ENCODE measurements around the gene SHOC1. TPM values are rescaled to one million over a fixed set of nuclear protein-coding genes. Genes with fewer than 3 reads are reported as not detected.
"Not testable (repeated sequence)": the region's sequence is repeated elsewhere in the genome, so short reads cannot be mapped to it uniquely, and the experiment has no call there.

Gene SHOC1
- total and polyA plus RNA-seq, 5 donors: not detected

- no peak overlapping the region for H3K4me3 ChIP-seq (ENCODE audit: low read length)
- no peaks in the 10 kb centered on the region for H3K4me1 ChIP-seq (ENCODE audit: control insufficient read depth, insufficient read depth, low read length)
- intact Hi-C loops (cut with DNase I): no loop called here
- H3K27ac ChIP-seq (ENCODE audit: low read length): no peak overlapping the region
- DNase-seq (no peak), ATAC-seq (no peak)
- WGBS: 93% methylated on average over 2 of the region's 2 CpGs
- no peaks in the 10 kb centered on the region for H3K27me3 ChIP-seq (ENCODE audit: control insufficient read depth, insufficient read depth)
- no peaks in the 10 kb centered on the region for H3K9me3 ChIP-seq (ENCODE audit: control insufficient read depth, low read length)
Observed at GRCh38 chr9:111805262-111805661, 10.5 kb upstream of the SHOC1 start.

GRCh38 chr9:111804636-111805035 is 9.9 kb upstream of the SHOC1 start:
- Histone ChIP-seq H3K27me3 (ENCODE audit: control insufficient read depth, insufficient read depth) (no peaks in the 10 kb centered on the region), H3K4me1 (ENCODE audit: control insufficient read depth, insufficient read depth, low read length) (no peaks in the 10 kb centered on the region), H3K4me3 (ENCODE audit: low read length) (no peak overlapping the region), H3K9me3 (ENCODE audit: control insufficient read depth, low read length) (no peaks in the 10 kb centered on the region), H3K27ac (ENCODE audit: low read length) (no peak overlapping the region)
- WGBS: 85% methylated on average over 2 of the region's 2 CpGs
- intact Hi-C loops (cut with DNase I): no loop called here
- ATAC-seq (no peak), DNase-seq (no peak)

- DNase-seq: no peak
- ATAC-seq: no peak
- H3K4me3 ChIP-seq (ENCODE audit: low read length): no peak overlapping the region
- no peaks in the 10 kb centered on the region for H3K27me3 ChIP-seq (ENCODE audit: control insufficient read depth, insufficient read depth)
- H3K4me1 ChIP-seq (ENCODE audit: control insufficient read depth, insufficient read depth, low read length): no peaks in the 10 kb centered on the region
- no peak overlapping the region for H3K27ac ChIP-seq (ENCODE audit: low read length)
- no peaks in the 10 kb centered on the region for H3K9me3 ChIP-seq (ENCODE audit: control insufficient read depth, low read length)
- WGBS: 73% methylated on average over 3 of the region's 3 CpGs
- intact Hi-C loops (cut with DNase I): no loop called here
Observed at GRCh38 chr9:111803924-111804323, 9.2 kb upstream of the SHOC1 start.

- DNase-seq (no peak), ATAC-seq (no peak)
- no peak overlapping the region for H3K4me3 ChIP-seq (ENCODE audit: low read length)
- no peaks in the 10 kb centered on the region for H3K4me1 ChIP-seq (ENCODE audit: control insufficient read depth, insufficient read depth, low read length)
- H3K9me3 ChIP-seq (ENCODE audit: control insufficient read depth, low read length): no peaks in the 10 kb centered on the region
- H3K27me3 ChIP-seq (ENCODE audit: control insufficient read depth, insufficient read depth): no peaks in the 10 kb centered on the region
- WGBS: 90% methylated on average over 1 of the region's 1 CpG
- intact Hi-C loops (cut with DNase I): no loop called here
- H3K27ac ChIP-seq (ENCODE audit: low read length): no peak overlapping the region
Observed at GRCh38 chr9:111799915-111800526, 5.3 kb upstream of the SHOC1 start.

- H3K9me3 ChIP-seq (ENCODE audit: control insufficient read depth, low read length): no peaks in the 10 kb centered on the region
- no peak overlapping the region for H3K27ac ChIP-seq (ENCODE audit: low read length)
- intact Hi-C loops (cut with DNase I): no loop called here
- H3K4me1 ChIP-seq (ENCODE audit: control insufficient read depth, insufficient read depth, low read length): no peaks in the 10 kb centered on the region
- DNase-seq (no peak), ATAC-seq (no peak)
- H3K27me3 ChIP-seq (ENCODE audit: control insufficient read depth, insufficient read depth): no peaks in the 10 kb centered on the region
- H3K4me3 ChIP-seq (ENCODE audit: low read length): no peak overlapping the region
Observed at GRCh38 chr9:111799506-111799905, 4.8 kb upstream of the SHOC1 start.

- intact Hi-C loops (cut with DNase I): no loop called here
- H3K9me3 ChIP-seq (ENCODE audit: control insufficient read depth, low read length): no peaks in the 10 kb centered on the region
- DNase-seq (no peak), ATAC-seq (no peak)
- no peaks in the 10 kb centered on the region for H3K4me1 ChIP-seq (ENCODE audit: control insufficient read depth, insufficient read depth, low read length)
- no peaks in the 10 kb centered on the region for H3K27me3 ChIP-seq (ENCODE audit: control insufficient read depth, insufficient read depth)
- no peak overlapping the region for H3K27ac ChIP-seq (ENCODE audit: low read length)
- H3K4me3 ChIP-seq (ENCODE audit: low read length): no peak overlapping the region
Observed at GRCh38 chr9:111798786-111799185, 4.0 kb upstream of the SHOC1 start.

- no peak for DNase-seq
- 94% methylated on average over 2 of the region's 2 CpGs for WGBS
- Histone ChIP-seq H3K4me3 (ENCODE audit: low read length) (no peak overlapping the region), H3K27me3 (ENCODE audit: control insufficient read depth, insufficient read depth) (no peaks in the 10 kb centered on the region), H3K9me3 (ENCODE audit: control insufficient read depth, low read length) (no peaks in the 10 kb centered on the region), H3K4me1 (ENCODE audit: control insufficient read depth, insufficient read depth, low read length) (no peaks in the 10 kb centered on the region), H3K27ac (ENCODE audit: low read length) (no peak overlapping the region)
- ATAC-seq: no peak
- intact Hi-C loops (cut with DNase I): no loop called here
Observed at GRCh38 chr9:111795557-111795839, 761 bp upstream of the SHOC1 start.

- H3K4me1 ChIP-seq (ENCODE audit: control insufficient read depth, insufficient read depth, low read length); DNase-seq; H3K4me3 ChIP-seq (ENCODE audit: low read length); intact Hi-C loops (cut with DNase I); H3K27ac ChIP-seq (ENCODE audit: low read length); H3K9me3 ChIP-seq (ENCODE audit: control insufficient read depth, low read length); ATAC-seq; H3K27me3 ChIP-seq (ENCODE audit: control insufficient read depth, insufficient read depth): not testable (repeated sequence)
- 93% methylated on average over 1 of the region's 1 CpG for WGBS
Observed at GRCh38 chr9:111791821-111792220, 2.9 kb downstream of the SHOC1 start.

GRCh38 chr9:111789881-111790280 is 4.9 kb downstream of the SHOC1 start:
- no peak for ATAC-seq
- WGBS: 87% methylated on average over 1 of the region's 1 CpG
- no peaks in the 10 kb centered on the region for H3K4me1 ChIP-seq (ENCODE audit: control insufficient read depth, insufficient read depth, low read length)
- DNase-seq: no peak
- no peak overlapping the region for H3K4me3 ChIP-seq (ENCODE audit: low read length)
- H3K27ac ChIP-seq (ENCODE audit: low read length): no peak overlapping the region
- no peaks in the 10 kb centered on the region for H3K27me3 ChIP-seq (ENCODE audit: control insufficient read depth, insufficient read depth)
- H3K9me3 ChIP-seq (ENCODE audit: control insufficient read depth, low read length): no peaks in the 10 kb centered on the region
- intact Hi-C loops (cut with DNase I): no loop called here

- intact Hi-C loops (cut with DNase I): no loop called here
- Histone ChIP-seq H3K9me3 (ENCODE audit: control insufficient read depth, low read length) (no peaks in the 10 kb centered on the region), H3K27ac (ENCODE audit: low read length) (no peak overlapping the region), H3K4me3 (ENCODE audit: low read length) (no peak overlapping the region), H3K27me3 (ENCODE audit: control insufficient read depth, insufficient read depth) (no peaks in the 10 kb centered on the region), H3K4me1 (ENCODE audit: control insufficient read depth, insufficient read depth, low read length) (no peaks in the 10 kb centered on the region)
- WGBS: 72% methylated on average over 2 of the region's 2 CpGs
- ATAC-seq (no peak), DNase-seq (no peak)
Observed at GRCh38 chr9:111783857-111784256, 10.9 kb downstream of the SHOC1 start.

- no peak overlapping the region for H3K4me3 ChIP-seq (ENCODE audit: low read length)
- no peaks in the 10 kb centered on the region for H3K27me3 ChIP-seq (ENCODE audit: control insufficient read depth, insufficient read depth)
- intact Hi-C loops (cut with DNase I): no loop called here
- H3K4me1 ChIP-seq (ENCODE audit: control insufficient read depth, insufficient read depth, low read length): no peaks in the 10 kb centered on the region
- H3K9me3 ChIP-seq (ENCODE audit: control insufficient read depth, low read length): no peaks in the 10 kb centered on the region
- DNase-seq: no peak
- no peak overlapping the region for H3K27ac ChIP-seq (ENCODE audit: low read length)
- 98% methylated on average over 2 of the region's 2 CpGs for WGBS
- ATAC-seq: no peak
Observed at GRCh38 chr9:111783424-111783823, 11.3 kb downstream of the SHOC1 start.

GRCh38 chr9:111766066-111766465 is 28.7 kb downstream of the SHOC1 start:
- DNase-seq (no peak), ATAC-seq (no peak)
- no peaks in the 10 kb centered on the region for H3K4me1 ChIP-seq (ENCODE audit: control insufficient read depth, insufficient read depth, low read length)
- intact Hi-C loops (cut with DNase I): loop anchor here in 1 of 4 donors (10.0 kb wide), 1 partner anchor 589 kb away; no protein-coding TSS in a partner anchor
- no peak overlapping the region for H3K4me3 ChIP-seq (ENCODE audit: low read length)
- no peaks in the 10 kb centered on the region for H3K27me3 ChIP-seq (ENCODE audit: control insufficient read depth, insufficient read depth)
- no peak overlapping the region for H3K27ac ChIP-seq (ENCODE audit: low read length)
- H3K9me3 ChIP-seq (ENCODE audit: control insufficient read depth, low read length): no peaks in the 10 kb centered on the region

Measured in right cardiac atrium (tissue), 5 donors.